K562 (cell line): ENCODE data around the gene LDLRAD3. TPM values are rescaled to one million over a fixed set of nuclear protein-coding genes. Genes with fewer than 3 reads are reported as not detected.

Experiments
- AFF1 ChIP-seq, 2 experiments: fragments of 450-650 bp; IDR thresholded peaks; 2 replicates each; pipeline ENCODE4 v1.6.1; 2018; ENCODE audit warnings: mild to moderate bottlenecking in 2 of 2, low read depth in 1 of 2; ENCODE audit not compliant: partially characterized antibody in 2 of 2
- OTX1 ChIP-seq: fragments of 450-650 bp; formaldehyde crosslinking; IDR thresholded peaks from 2 replicates; pipeline ENCODE4 v1.4.0; 2022; ENCODE audit warnings: mild to moderate bottlenecking
- PURB ChIP-seq: sonication (generic); formaldehyde crosslinking; IDR thresholded peaks from 2 replicates; pipeline ENCODE4 v1.9.0; 2021; ENCODE audit warnings: low read depth, mild to moderate bottlenecking, missing genetic modification reagents
- SETDB1 ChIP-seq: IDR thresholded peaks from one replicate; pipeline ENCODE4 v1.6.1; 2012; ENCODE audit warnings: low read length, control low read depth, inconsistent platforms
- SMAD1 ChIP-seq: fragments of 150-350 bp; IDR thresholded peaks from 2 replicates; pipeline ENCODE4 v1.6.1; 2014; ENCODE audit warnings: low read length, low read depth; ENCODE audit not compliant: partially characterized antibody
- SMARCB1 ChIP-seq: IDR thresholded peaks from 2 replicates; pipeline ENCODE4 v1.6.1; 2011; ENCODE audit warnings: improper control_type of control experiment, low read depth; ENCODE audit not compliant: insufficient read length
- THRB ChIP-seq: fragments of 450-650 bp; formaldehyde crosslinking; conservative IDR thresholded peaks from 2 replicates; pipeline ENCODE4 v1.4.0; 2022; ENCODE audit warnings: mild to moderate bottlenecking, missing genetic modification characterization
- YY1 ChIP-seq, 3 experiments: IDR thresholded peaks; 2 replicates each; pipeline ENCODE4 v1.6.1; 2011; ENCODE audit warnings: low read length in 2 of 3, mild to moderate bottlenecking in 2 of 3, moderate library complexity in 2 of 3, borderline replicate concordance in 1 of 3, control low read depth in 1 of 3, low read depth in 1 of 3; ENCODE audit not compliant: insufficient read depth in 3 of 3, insufficient replicate concordance in 2 of 3, control insufficient read depth in 1 of 3, insufficient read length in 1 of 3; ENCODE audit errors: extremely low read depth in 1 of 3
- polyA plus RNA-seq, 8 experiments: library from polyadenylated mRNA; depleted of rRNA in 4 of 8; stranded (reverse) in 5 of 8; unstranded in 3 of 8; fragments of >200 nt; fragmentation: Nextera tagmentation in 2 of 8; fragmentation: Illumina TruSeq in 1 of 8; extraction: Ambion mirVana in 2 of 8; extraction: Trizol in 1 of 8; gene quantifications; 2 replicates each; pipeline versions ENCODE4 v1.2.1 to v1.2.3, GENCODE V29; 2011 to 2014; ENCODE audit warnings: inconsistent platforms in 1 of 8, missing spikeins in 1 of 8
- total RNA-seq, 7 experiments: library from RNA; depleted of rRNA in 6 of 7; stranded (reverse); fragments of >200 nt in 6 of 7; fragmentation: Illumina TruSeq in 2 of 7; extraction: Trizol in 2 of 7; gene quantifications; 2 replicates each; pipeline versions ENCODE4 v1.2.1 to v1.2.3, GENCODE V29; 2011 to 2021; ENCODE audit warnings: low replicate concordance in 1 of 7
- TF ChIP-seq, protein P1 (sequence below): fragments of 450-650 bp; formaldehyde crosslinking; IDR thresholded peaks from 2 replicates; pipeline ENCODE4 v1.4.0; 2022; ENCODE audit warnings: missing genetic modification characterization
- TF ChIP-seq, protein P2 (sequence below), 2 experiments: IDR thresholded peaks in 1 of 2; conservative IDR thresholded peaks in 1 of 2; 2 replicates each; pipeline ENCODE4 v1.6.1; 2016; ENCODE audit warnings: low read depth in 2 of 2, mild to moderate bottlenecking in 1 of 2, missing compliant biosample characterization in 1 of 2, missing genetic modification characterization in 1 of 2, moderate library complexity in 1 of 2

The LDLRAD3 gene
- total and polyA plus RNA-seq, 9 of the 15 experiments (the other 6 are each of a cell fraction or from before 2014, with no cell fraction given), result 0.73 to 7.2 (median 3.5) TPM

- TF ChIP-seq, protein P1, sequence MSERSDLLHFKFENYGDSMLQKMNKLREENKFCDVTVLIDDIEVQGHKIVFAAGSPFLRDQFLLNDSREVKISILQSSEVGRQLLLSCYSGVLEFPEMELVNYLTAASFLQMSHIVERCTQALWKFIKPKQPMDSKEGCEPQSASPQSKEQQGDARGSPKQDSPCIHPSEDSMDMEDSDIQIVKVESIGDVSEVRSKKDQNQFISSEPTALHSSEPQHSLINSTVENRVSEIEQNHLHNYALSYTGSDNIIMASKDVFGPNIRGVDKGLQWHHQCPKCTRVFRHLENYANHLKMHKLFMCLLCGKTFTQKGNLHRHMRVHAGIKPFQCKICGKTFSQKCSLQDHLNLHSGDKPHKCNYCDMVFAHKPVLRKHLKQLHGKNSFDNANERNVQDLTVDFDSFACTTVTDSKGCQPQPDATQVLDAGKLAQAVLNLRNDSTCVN (CRISPR knock-in tag), result peak; percentile 53; the same call in 1 of the 2 replicates
- TF ChIP-seq PURB (CRISPR knock-in tag) (no peak), SMAD1 (peak; percentile 5), SETDB1 (no peak), SMARCB1 (peak; percentile 41), AFF1 (IDR thresholded peaks at IDR 0.05; ENCODE audit: low read depth in 1 of 2, partially characterized antibody in 2 of 2) (peak; percentile 25 to 42), YY1 (IDR thresholded peaks at IDR 0.05; ENCODE audit: borderline replicate concordance in 1 of 3, control insufficient read depth in 1 of 3, extremely low read depth in 1 of 3, insufficient read depth in 3 of 3, insufficient read length in 1 of 3, insufficient replicate concordance in 2 of 3, low read depth in 1 of 3, low read length in 2 of 3) (peak in 1 of 3 experiments; percentile 29), OTX1 (peak; percentile 48; the same call in 1 of the 2 replicates), THRB (CRISPR knock-in tag) (0 out of 2 replicates have a peak, but pooled peaks have one; percentile 12)
- TF ChIP-seq, protein P2, sequence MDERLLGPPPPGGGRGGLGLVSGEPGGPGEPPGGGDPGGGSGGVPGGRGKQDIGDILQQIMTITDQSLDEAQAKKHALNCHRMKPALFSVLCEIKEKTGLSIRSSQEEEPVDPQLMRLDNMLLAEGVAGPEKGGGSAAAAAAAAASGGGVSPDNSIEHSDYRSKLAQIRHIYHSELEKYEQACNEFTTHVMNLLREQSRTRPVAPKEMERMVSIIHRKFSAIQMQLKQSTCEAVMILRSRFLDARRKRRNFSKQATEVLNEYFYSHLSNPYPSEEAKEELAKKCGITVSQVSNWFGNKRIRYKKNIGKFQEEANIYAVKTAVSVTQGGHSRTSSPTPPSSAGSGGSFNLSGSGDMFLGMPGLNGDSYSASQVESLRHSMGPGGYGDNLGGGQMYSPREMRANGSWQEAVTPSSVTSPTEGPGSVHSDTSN (CRISPR knock-in tag; IDR thresholded peaks at IDR 0.05; ENCODE audit: low read depth), result no peak
- TF ChIP-seq, protein P2 (tag; conservative IDR thresholded peaks at IDR 0.05; ENCODE audit: low read depth), result peak; percentile 86
Observed at GRCh38 chr11:36105743-36106581, 162.1 kb downstream of the LDLRAD3 start (continued).
